CD14-positive monocyte (primary cell): Measurements from ENCODE around the gene HS6ST3. TPM values are rescaled to one million over a fixed set of nuclear protein-coding genes. Genes with fewer than 3 reads are reported as not detected.

Experiments used
- DNase-seq, 3 donors: peaks; one replicate each; pipeline ENCODE4 v3.0.0-alpha.2; 2011 to 2022
- H2AFZ ChIP-seq: 2 replicates; pipeline ENCODE4 v1.6.0; 2012; ENCODE audit warnings: mild to moderate bottlenecking, low read depth, low read length, inconsistent platforms; ENCODE audit not compliant: insufficient read depth, poor library complexity, severe bottlenecking
- H3K27ac ChIP-seq, 2 donors: 1 replicate in 1 of 2; 2 replicates in 1 of 2; pipeline ENCODE4 v1.5.1; 2012 to 2013; ENCODE audit warnings: low read length in 2 of 2, control low read depth in 1 of 2, inconsistent platforms in 1 of 2, low read depth in 1 of 2, mild to moderate bottlenecking in 1 of 2
- H3K27me3 ChIP-seq, 2 donors: one replicate each; pipeline versions ENCODE4 v1.6.0 to v1.6.1; 2011 to 2013; ENCODE audit warnings: low read length in 2 of 2; ENCODE audit not compliant: control insufficient read depth in 2 of 2, insufficient read depth in 2 of 2
- H3K36me3 ChIP-seq, 2 donors: replicated peaks in 1 of 2; 1 replicate in 1 of 2; 2 replicates in 1 of 2; pipeline versions ENCODE4 v1.5.1 to v1.6.1; 2012 to 2013; ENCODE audit warnings: low read length in 2 of 2, control low read depth in 1 of 2, inconsistent platforms in 1 of 2, mild to moderate bottlenecking in 1 of 2; ENCODE audit not compliant: insufficient read depth in 2 of 2, control insufficient read depth in 1 of 2
- H3K4me1 ChIP-seq, 2 donors: 1 replicate in 1 of 2; 2 replicates in 1 of 2; pipeline versions ENCODE4 v1.5.1 to v1.6.1; 2012 to 2013; ENCODE audit warnings: low read length in 2 of 2, control low read depth in 1 of 2, inconsistent platforms in 1 of 2, mild to moderate bottlenecking in 1 of 2, moderate library complexity in 1 of 2; ENCODE audit not compliant: insufficient read depth in 2 of 2, control insufficient read depth in 1 of 2
- H3K4me2 ChIP-seq: replicated peaks from 2 replicates; pipeline ENCODE3; 2012; ENCODE audit warnings: low read length, moderate library complexity, mild to moderate bottlenecking; ENCODE audit not compliant: poor library complexity, severe bottlenecking; ENCODE audit errors: extremely low read depth
- H3K4me3 ChIP-seq, 3 experiments: fragments of 200-600 bp in 1 of 3; sonication (generic) in 1 of 3; replicated peaks in 1 of 3; 1 replicate in 2 of 3; 2 replicates in 1 of 3; pipeline ENCODE4 v1.5.1; 2011 to 2013; ENCODE audit warnings: low read length in 3 of 3, mild to moderate bottlenecking in 3 of 3, control low read depth in 2 of 3, low read depth in 2 of 3, inconsistent platforms in 1 of 3, moderate library complexity in 1 of 3
- H3K79me2 ChIP-seq: 2 replicates; pipeline ENCODE4 v1.6.0; 2012; ENCODE audit warnings: mild to moderate bottlenecking, control low read depth, inconsistent platforms, low read length, moderate library complexity; ENCODE audit not compliant: insufficient read depth
- H3K9ac ChIP-seq: 2 replicates; pipeline ENCODE4 v1.6.0; 2017; ENCODE audit warnings: low read length, mild to moderate bottlenecking; ENCODE audit not compliant: insufficient read depth, poor library complexity, severe bottlenecking
- H3K9me3 ChIP-seq, 2 donors: replicated peaks in 1 of 2; 1 replicate in 1 of 2; 2 replicates in 1 of 2; pipeline versions ENCODE4 v1.5.1 to v1.6.1; 2012 to 2013; ENCODE audit warnings: low read length in 2 of 2, control low read depth in 1 of 2; ENCODE audit not compliant: control insufficient read depth in 1 of 2, insufficient read depth in 1 of 2
- H4K20me1 ChIP-seq: 2 replicates; pipeline ENCODE4 v1.6.0; 2012; ENCODE audit warnings: mild to moderate bottlenecking, low read length, control low read depth, moderate library complexity; ENCODE audit not compliant: insufficient read depth
- H3K27ac Mint-ChIP-seq, 7 donors: one replicate each; pipeline ENCODE4 v1.8.0; 2020; ENCODE audit warnings: mild to moderate bottlenecking in 7 of 7, mixed read lengths in 7 of 7, moderate library complexity in 6 of 7, inconsistent platforms in 2 of 7
- H3K27me3 Mint-ChIP-seq, 3 donors: one replicate each; pipeline ENCODE4 v1.8.0; 2021 to 2022; ENCODE audit warnings: low read depth in 3 of 3, mild to moderate bottlenecking in 3 of 3, mixed read lengths in 3 of 3, moderate library complexity in 3 of 3, inconsistent platforms in 1 of 3
- H3K36me3 Mint-ChIP-seq, 2 donors: one replicate each; pipeline ENCODE4 v1.8.0; 2020; ENCODE audit warnings: mixed read lengths in 2 of 2, inconsistent platforms in 1 of 2, mild to moderate bottlenecking in 1 of 2
- H3K4me1 Mint-ChIP-seq: one replicate; pipeline ENCODE4 v1.8.0; 2020; ENCODE audit warnings: mild to moderate bottlenecking, mixed read lengths
- H3K4me3 Mint-ChIP-seq, 2 donors: one replicate each; pipeline ENCODE4 v1.8.0; 2020; ENCODE audit warnings: mild to moderate bottlenecking in 2 of 2, mixed read lengths in 2 of 2, moderate library complexity in 1 of 2
- H3K9me3 Mint-ChIP-seq, 7 donors: one replicate each; pipeline ENCODE4 v1.8.0; 2020 to 2022; ENCODE audit warnings: mixed read lengths in 7 of 7, mild to moderate bottlenecking in 6 of 7, moderate library complexity in 6 of 7, inconsistent platforms in 2 of 7
- WGBS: methylation state at CpG from one replicate; pipeline ENCODE4 v1.1.5; 2013; ENCODE audit warnings: missing lambda C conversion rate; ENCODE audit not compliant: insufficient coverage; 5-methylcytosine and 5-hydroxymethylcytosine counted together
- intact Hi-C, 2 donors: fragments of 100-400 bp; cut with micrococcal nuclease; formaldehyde crosslinking; loops; one replicate each; pipeline versions ENCODE4 v1.15.0 to v1.15.1; 2023
- polyA plus RNA-seq, 3 donors: library from polyadenylated mRNA; depleted of rRNA in 1 of 3; unstranded in 2 of 3; stranded (reverse) in 1 of 3; fragments of 300-500 nt in 2 of 3; fragments of >200 nt in 1 of 3; fragmentation: Illumina TruSeq in 2 of 3; gene quantifications; 1 replicate in 2 of 3; 2 replicates in 1 of 3; pipeline ENCODE4 v1.2.3, GENCODE V29; 2012 to 2021
- TF ChIP-seq, protein P1 (sequence below): fragments of 200-600 bp; IDR thresholded peaks from one replicate; pipeline ENCODE4 v1.8.0; 2022; ENCODE audit warnings: antibody characterized with exemption, mild to moderate bottlenecking

HS6ST3 gene
- polyA plus RNA-seq, 3 donors, result not detected

DNA sequence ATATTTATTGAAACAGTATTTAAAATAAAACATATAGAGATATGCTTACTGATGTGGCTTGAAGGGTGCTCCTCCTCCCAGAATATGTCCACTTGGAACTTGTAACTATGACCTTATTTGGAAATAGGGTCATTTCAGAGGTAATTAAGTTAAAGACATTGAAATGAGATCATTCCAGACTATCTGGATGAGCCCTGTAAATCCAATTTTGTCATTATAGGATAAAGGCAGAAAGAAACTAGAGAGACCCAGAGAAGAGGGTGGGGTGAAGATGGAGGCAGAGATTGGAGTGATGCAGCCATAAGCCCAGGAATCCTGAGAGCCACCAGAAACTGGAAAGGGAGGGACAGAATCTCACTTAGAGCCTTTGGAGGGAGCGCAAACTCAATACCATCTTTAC lies 661.2 kb downstream of the HS6ST3 start:
- Mint-ChIP-seq H3K4me3 (no peak overlapping the region), H3K27ac (no peak overlapping the region), H3K36me3 (no peaks in the 10 kb centered on the region), H3K4me1 (no peaks in the 10 kb centered on the region), H3K27me3 (no peaks in the 10 kb centered on the region), H3K9me3 (peaks cover 0 to 5% (median 3%) of the 10 kb centered on the region in 7 donors)
- H3K4me1 ChIP-seq, result no peaks in the 10 kb centered on the region
- no peaks in the 10 kb centered on the region for H3K27me3 ChIP-seq
- intact Hi-C loops, result no loop called here
- H3K9me3 ChIP-seq, result no peaks in the 10 kb centered on the region
- H3K27ac ChIP-seq, result no peak overlapping the region
- no CpG with 5 or more reads among the region's 1 CpG for WGBS
- H4K20me1 ChIP-seq, result no peaks in the 10 kb centered on the region
- no peak overlapping the region for H3K4me3 ChIP-seq
- H3K36me3 ChIP-seq, result no peaks in the 10 kb centered on the region
- no peak overlapping the region for H2AFZ ChIP-seq
- no peak for DNase-seq
- H3K4me2 ChIP-seq, result no peak overlapping the region
- H3K9ac ChIP-seq, result no peak overlapping the region
- no peaks in the 10 kb centered on the region for H3K79me2 ChIP-seq
- TF ChIP-seq, protein P1, sequence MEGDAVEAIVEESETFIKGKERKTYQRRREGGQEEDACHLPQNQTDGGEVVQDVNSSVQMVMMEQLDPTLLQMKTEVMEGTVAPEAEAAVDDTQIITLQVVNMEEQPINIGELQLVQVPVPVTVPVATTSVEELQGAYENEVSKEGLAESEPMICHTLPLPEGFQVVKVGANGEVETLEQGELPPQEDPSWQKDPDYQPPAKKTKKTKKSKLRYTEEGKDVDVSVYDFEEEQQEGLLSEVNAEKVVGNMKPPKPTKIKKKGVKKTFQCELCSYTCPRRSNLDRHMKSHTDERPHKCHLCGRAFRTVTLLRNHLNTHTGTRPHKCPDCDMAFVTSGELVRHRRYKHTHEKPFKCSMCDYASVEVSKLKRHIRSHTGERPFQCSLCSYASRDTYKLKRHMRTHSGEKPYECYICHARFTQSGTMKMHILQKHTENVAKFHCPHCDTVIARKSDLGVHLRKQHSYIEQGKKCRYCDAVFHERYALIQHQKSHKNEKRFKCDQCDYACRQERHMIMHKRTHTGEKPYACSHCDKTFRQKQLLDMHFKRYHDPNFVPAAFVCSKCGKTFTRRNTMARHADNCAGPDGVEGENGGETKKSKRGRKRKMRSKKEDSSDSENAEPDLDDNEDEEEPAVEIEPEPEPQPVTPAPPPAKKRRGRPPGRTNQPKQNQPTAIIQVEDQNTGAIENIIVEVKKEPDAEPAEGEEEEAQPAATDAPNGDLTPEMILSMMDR, result no peak

DNA sequence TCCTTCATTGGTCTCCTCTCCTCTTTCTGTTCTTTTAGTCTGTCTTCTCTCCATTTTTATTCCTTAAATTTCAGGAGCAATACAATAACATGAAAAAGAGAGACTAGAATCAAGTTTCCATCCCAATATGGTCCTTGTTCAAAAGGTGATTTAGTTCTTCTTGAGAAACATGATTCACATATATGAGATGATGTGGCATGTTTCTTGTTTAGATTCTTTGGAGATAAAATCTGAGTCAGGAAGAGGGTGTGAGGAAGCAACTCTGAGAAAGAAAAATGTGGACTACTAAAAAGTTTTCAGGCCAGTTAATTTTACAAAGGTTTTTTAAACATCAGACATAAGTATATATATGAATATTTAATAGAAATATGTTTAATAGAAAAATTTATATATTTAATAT lies 673.0 kb downstream of the HS6ST3 start:
- H3K4me1 ChIP-seq, result no peaks in the 10 kb centered on the region
- no peaks in the 10 kb centered on the region for H3K9me3 ChIP-seq
- intact Hi-C loops, result no loop called here
- H3K4me1 Mint-ChIP-seq, result no peaks in the 10 kb centered on the region
- TF ChIP-seq, protein P1, result no peak
- H3K27me3 ChIP-seq, result no peaks in the 10 kb centered on the region
- no peak overlapping the region for H3K27ac Mint-ChIP-seq
- H3K36me3 ChIP-seq, result no peaks in the 10 kb centered on the region
- H3K36me3 Mint-ChIP-seq, result no peaks in the 10 kb centered on the region
- no peaks in the 10 kb centered on the region for H3K27me3 Mint-ChIP-seq
- H3K79me2 ChIP-seq, result no peaks in the 10 kb centered on the region
- no peak overlapping the region for H3K4me2 ChIP-seq
- H4K20me1 ChIP-seq, result no peaks in the 10 kb centered on the region
- H3K4me3 Mint-ChIP-seq, result no peak overlapping the region
- H3K9me3 Mint-ChIP-seq, result peaks cover 0 to 6% (median 2%) of the 10 kb centered on the region in 7 donors
- H3K4me3 ChIP-seq, result no peak overlapping the region
- no peak for DNase-seq
- no peak overlapping the region for H3K27ac ChIP-seq
- H3K9ac ChIP-seq, result no peak overlapping the region
- H2AFZ ChIP-seq, result no peak overlapping the region
